ENCODE data around the gene SLC39A1. TPM values are rescaled to one million over a fixed set of nuclear protein-coding genes. Genes with fewer than 3 reads are reported as not detected.
A peak's percentile ranks its signal among the peaks of the same experiment; 100 is the strongest.

Gene SLC39A1
- total and polyA plus RNA-seq, 9 of the 15 experiments (the other 6 are each of a cell fraction or from before 2014, with no cell fraction given): 9.9 to 81.1 (median 62.7) TPM

DNA sequence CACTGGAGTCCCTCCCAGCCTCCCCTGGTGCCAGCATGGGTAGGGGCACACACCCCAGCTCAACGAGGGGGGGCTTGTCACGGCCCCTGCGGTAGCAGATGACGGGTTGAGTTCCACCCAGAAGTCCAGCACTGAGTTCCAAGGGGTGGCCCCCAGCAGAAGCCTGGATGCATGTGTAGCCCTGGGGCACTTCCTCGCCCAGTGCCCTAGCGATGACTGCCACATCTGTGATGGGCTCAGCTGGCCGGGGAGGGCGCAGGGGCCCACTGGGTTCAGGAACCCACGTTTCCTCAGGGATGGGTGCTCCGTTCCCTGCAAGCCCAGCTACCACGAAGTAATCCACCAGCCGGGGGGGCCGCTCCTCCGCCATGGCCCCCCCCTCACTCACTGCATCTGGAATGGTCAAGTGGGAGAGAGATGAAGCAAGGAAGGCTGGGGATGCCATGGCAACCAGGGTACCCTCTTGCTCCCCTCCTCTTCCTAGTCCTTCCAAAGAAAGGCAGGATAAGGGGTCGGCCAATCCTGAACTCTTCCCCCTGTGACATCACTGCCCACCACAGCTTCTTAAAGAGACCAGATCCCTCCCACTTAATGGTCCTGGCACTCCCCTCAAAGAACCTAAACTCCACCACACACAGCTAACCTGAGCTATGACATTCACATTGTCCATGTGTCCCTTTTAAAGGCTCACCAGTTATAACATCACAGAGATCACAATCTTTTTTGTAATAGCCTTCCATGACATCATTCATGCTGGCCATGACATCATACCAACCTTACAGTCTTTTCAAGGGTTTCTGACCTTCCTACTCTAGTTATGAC is 19.1 kb downstream of the SLC39A1 start (continued):
- TF ChIP-seq, protein P1, sequence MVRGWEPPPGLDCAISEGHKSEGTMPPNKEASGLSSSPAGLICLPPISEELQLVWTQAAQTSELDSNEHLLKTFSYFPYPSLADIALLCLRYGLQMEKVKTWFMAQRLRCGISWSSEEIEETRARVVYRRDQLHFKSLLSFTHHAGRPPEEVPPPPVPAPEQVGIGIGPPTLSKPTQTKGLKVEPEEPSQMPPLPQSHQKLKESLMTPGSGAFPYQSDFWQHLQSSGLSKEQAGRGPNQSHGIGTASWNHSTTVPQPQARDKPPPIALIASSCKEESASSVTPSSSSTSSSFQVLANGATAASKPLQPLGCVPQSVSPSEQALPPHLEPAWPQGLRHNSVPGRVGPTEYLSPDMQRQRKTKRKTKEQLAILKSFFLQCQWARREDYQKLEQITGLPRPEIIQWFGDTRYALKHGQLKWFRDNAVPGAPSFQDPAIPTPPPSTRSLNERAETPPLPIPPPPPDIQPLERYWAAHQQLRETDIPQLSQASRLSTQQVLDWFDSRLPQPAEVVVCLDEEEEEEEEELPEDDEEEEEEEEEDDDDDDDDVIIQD (CRISPR knock-in tag; IDR thresholded peaks at IDR 0.05): no peak
- no peak for TF ChIP-seq ZNF584 (CRISPR knock-in tag; IDR thresholded peaks at IDR 0.05; ENCODE audit: low read depth)
- TF ChIP-seq, protein P2, sequence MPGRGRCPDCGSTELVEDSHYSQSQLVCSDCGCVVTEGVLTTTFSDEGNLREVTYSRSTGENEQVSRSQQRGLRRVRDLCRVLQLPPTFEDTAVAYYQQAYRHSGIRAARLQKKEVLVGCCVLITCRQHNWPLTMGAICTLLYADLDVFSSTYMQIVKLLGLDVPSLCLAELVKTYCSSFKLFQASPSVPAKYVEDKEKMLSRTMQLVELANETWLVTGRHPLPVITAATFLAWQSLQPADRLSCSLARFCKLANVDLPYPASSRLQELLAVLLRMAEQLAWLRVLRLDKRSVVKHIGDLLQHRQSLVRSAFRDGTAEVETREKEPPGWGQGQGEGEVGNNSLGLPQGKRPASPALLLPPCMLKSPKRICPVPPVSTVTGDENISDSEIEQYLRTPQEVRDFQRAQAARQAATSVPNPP (IDR thresholded peaks at IDR 0.05; ENCODE audit: borderline replicate concordance, insufficient read depth, insufficient read length): no peak
- TF ChIP-seq ZNF143 (CRISPR knock-in tag; IDR thresholded peaks at IDR 0.05): 0 out of 2 replicates have a peak, but pooled peaks have one; percentile 44
- TF ChIP-seq ZNF764 (CRISPR knock-in tag; IDR thresholded peaks at IDR 0.05; ENCODE audit: low read depth): no peak
- TF ChIP-seq ZKSCAN1 (IDR thresholded peaks at IDR 0.05; ENCODE audit: low read depth, low read length): no peak
- TF ChIP-seq RBFOX2 (IDR thresholded peaks at IDR 0.05; ENCODE audit: low read depth, low read length): peak; percentile 49; the same call in 1 of the 2 replicates
- no peak for TF ChIP-seq PHF21A (IDR thresholded peaks at IDR 0.05; ENCODE audit: borderline replicate concordance, low read depth)
- no peak for TF ChIP-seq ZNF77 (CRISPR knock-in tag; IDR thresholded peaks at IDR 0.05)
- TF ChIP-seq LCOR (CRISPR knock-in tag; IDR thresholded peaks at IDR 0.05): no peak
- TF ChIP-seq MTA1 (IDR thresholded peaks at IDR 0.05; ENCODE audit: borderline replicate concordance): no peak
- no peak for TF ChIP-seq ETS2 (tag; IDR thresholded peaks at IDR 0.05; ENCODE audit: borderline replicate concordance, poor library complexity, severe bottlenecking)
- TF ChIP-seq FOXJ3 (CRISPR knock-in tag; IDR thresholded peaks at IDR 0.05): no peak
- TF ChIP-seq SRF (CRISPR knock-in tag; IDR thresholded peaks at IDR 0.05): no peak
- TF ChIP-seq, protein P3, sequence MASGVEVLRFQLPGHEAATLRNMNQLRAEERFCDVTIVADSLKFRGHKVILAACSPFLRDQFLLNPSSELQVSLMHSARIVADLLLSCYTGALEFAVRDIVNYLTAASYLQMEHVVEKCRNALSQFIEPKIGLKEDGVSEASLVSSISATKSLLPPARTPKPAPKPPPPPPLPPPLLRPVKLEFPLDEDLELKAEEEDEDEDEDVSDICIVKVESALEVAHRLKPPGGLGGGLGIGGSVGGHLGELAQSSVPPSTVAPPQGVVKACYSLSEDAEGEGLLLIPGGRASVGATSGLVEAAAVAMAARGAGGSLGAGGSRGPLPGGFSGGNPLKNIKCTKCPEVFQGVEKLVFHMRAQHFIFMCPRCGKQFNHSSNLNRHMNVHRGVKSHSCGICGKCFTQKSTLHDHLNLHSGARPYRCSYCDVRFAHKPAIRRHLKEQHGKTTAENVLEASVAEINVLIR (CRISPR knock-in tag; IDR thresholded peaks at IDR 0.05): peak; percentile 58; the same call in 1 of the 2 replicates
- TF ChIP-seq ZNF121 (CRISPR knock-in tag; conservative IDR thresholded peaks at IDR 0.05): no peak
- no peak for TF ChIP-seq TAF7 (tag; IDR thresholded peaks at IDR 0.05)
- TF ChIP-seq ZNF217 (CRISPR knock-in tag; IDR thresholded peaks at IDR 0.05): no peak
- TF ChIP-seq POLR3G (IDR thresholded peaks at IDR 0.05; ENCODE audit: extremely low read depth, insufficient read length, insufficient replicate concordance): no peak
- no peak for TF ChIP-seq NR4A1 (CRISPR knock-in tag; IDR thresholded peaks at IDR 0.05)
- no peak for TF ChIP-seq NR4A1 (tag; IDR thresholded peaks at IDR 0.05)
- TF ChIP-seq, protein P4, sequence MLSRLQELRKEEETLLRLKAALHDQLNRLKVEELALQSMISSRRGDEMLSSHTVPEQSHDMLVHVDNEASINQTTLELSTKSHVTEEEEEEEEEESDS (CRISPR knock-in tag; IDR thresholded peaks at IDR 0.05): no peak
- no peak for TF ChIP-seq ZNF41 (CRISPR knock-in tag; conservative IDR thresholded peaks at IDR 0.05)
- TF ChIP-seq STAT5A (IDR thresholded peaks at IDR 0.05; ENCODE audit: borderline replicate concordance, low read length): no peak
- no peak for TF ChIP-seq TCF3 (CRISPR knock-in tag; IDR thresholded peaks at IDR 0.05)
- no peak for TF ChIP-seq TEAD4 (IDR thresholded peaks at IDR 0.05; ENCODE audit: low read length)
- no peak for TF ChIP-seq TEAD4 (CRISPR knock-in tag; IDR thresholded peaks at IDR 0.05; ENCODE audit: borderline replicate concordance)
